Endodermal cell (in vitro differentiated cells): ENCODE results near the gene EIF1AX. TPM values are rescaled to one million over a fixed set of nuclear protein-coding genes. Genes with fewer than 3 reads are reported as not detected.
"Not testable (repeated sequence)": the region's sequence is repeated elsewhere in the genome, so short reads cannot be mapped to it uniquely, and the experiment has no call there.

ENCODE experiments used
- DNase-seq: peaks from one replicate; pipeline ENCODE4 v3.0.0-alpha.2; 2017
- H3K27ac ChIP-seq: 2 replicates; pipeline ENCODE4 v1.5.1; 2013; ENCODE audit warnings: mild to moderate bottlenecking, low read depth, low read length, moderate library complexity
- H3K27me3 ChIP-seq: 2 replicates; pipeline ENCODE4 v1.6.1; 2013; ENCODE audit warnings: mild to moderate bottlenecking, low read length, moderate library complexity; ENCODE audit not compliant: insufficient read depth, control insufficient read depth, poor library complexity, severe bottlenecking
- H3K36me3 ChIP-seq: 2 replicates; pipeline ENCODE4 v1.7.0; 2013; ENCODE audit warnings: mild to moderate bottlenecking, low read length, moderate library complexity; ENCODE audit not compliant: control insufficient read depth, insufficient read depth
- H3K4me1 ChIP-seq: one replicate; pipeline ENCODE4 v1.7.0; 2013; ENCODE audit warnings: low read length; ENCODE audit not compliant: control insufficient read depth, insufficient read depth
- H3K4me3 ChIP-seq: 2 replicates; pipeline ENCODE4 v1.5.1; 2013; ENCODE audit warnings: mild to moderate bottlenecking, low read length, moderate library complexity
- H3K9ac ChIP-seq: 2 replicates; pipeline ENCODE4 v1.6.1; 2013; ENCODE audit warnings: mild to moderate bottlenecking, low read length, moderate library complexity; ENCODE audit not compliant: poor library complexity, severe bottlenecking; ENCODE audit errors: extremely low read depth
- H3K9me3 ChIP-seq: 2 replicates; pipeline ENCODE4 v1.6.1; 2013; ENCODE audit warnings: mild to moderate bottlenecking, low read length, moderate library complexity; ENCODE audit not compliant: control insufficient read depth
- H3K27ac Mint-ChIP-seq: 2 replicates; pipeline ENCODE4 v1.8.0; 2020; ENCODE audit warnings: mixed read lengths
- H3K27me3 Mint-ChIP-seq: 2 replicates; pipeline ENCODE4 v1.8.0; 2021; ENCODE audit warnings: mild to moderate bottlenecking, mixed read lengths; ENCODE audit not compliant: insufficient read depth
- H3K36me3 Mint-ChIP-seq: 2 replicates; pipeline ENCODE4 v1.8.0; 2020; ENCODE audit warnings: low read depth, mixed read lengths
- H3K4me1 Mint-ChIP-seq: 2 replicates; pipeline ENCODE4 v1.8.0; 2020; ENCODE audit warnings: mixed read lengths
- H3K4me3 Mint-ChIP-seq: 2 replicates; pipeline ENCODE4 v1.8.0; 2020; ENCODE audit warnings: mild to moderate bottlenecking, moderate library complexity, mixed read lengths
- H3K9me3 Mint-ChIP-seq: 2 replicates; pipeline ENCODE4 v1.8.0; 2020; ENCODE audit warnings: mild to moderate bottlenecking, mixed read lengths
- WGBS, 2 experiments: methylation state at CpG; one replicate each; pipeline versions ENCODE4 v1.1.5 to v1.1.7; 2013; ENCODE audit warnings: missing lambda C conversion rate in 2 of 2, mixed read lengths in 1 of 2; ENCODE audit not compliant: insufficient coverage in 1 of 2, insufficient read length in 1 of 2; 5-methylcytosine and 5-hydroxymethylcytosine counted together
- total RNA-seq, 2 donors: library from RNA; stranded (reverse); fragmentation: NEBNext Ultra II Directional in 1 of 2; extraction: Animal tissue kit (Norgen Biotek cat#: 25700) in 1 of 2; gene quantifications; 2 replicates in 1 of 2; 3 replicates in 1 of 2; pipeline ENCODE4 v1.2.1, GENCODE V29; 2021
- TF ChIP-seq, protein P1 (sequence below): fragments of 200-600 bp; sonication (generic); conservative IDR thresholded peaks from 2 replicates; pipeline ENCODE4 v1.5.0; 2021; ENCODE audit warnings: antibody characterized with exemption, mild to moderate bottlenecking

Gene EIF1AX
- total RNA-seq, 2 donors from 2014 or later: 98.3 to 121 TPM

DNA sequence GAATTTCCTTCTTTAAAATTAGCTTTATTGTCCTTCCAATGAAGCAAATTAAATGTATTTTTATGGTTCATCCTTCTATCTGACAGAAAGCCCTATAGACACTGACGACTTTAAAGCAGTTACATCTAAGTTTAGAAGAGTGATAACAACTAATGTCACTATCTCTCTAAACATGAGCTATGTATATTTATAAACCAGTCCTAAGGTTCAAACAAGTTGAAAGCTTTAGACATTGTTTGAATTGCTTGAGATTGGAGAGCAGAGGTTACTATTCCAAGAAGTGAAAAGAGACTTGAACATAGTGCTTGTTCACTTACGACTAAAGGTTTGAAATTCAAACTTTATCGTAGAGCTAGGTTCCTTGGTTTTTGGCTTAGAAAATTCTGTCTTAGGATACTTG, 30.2 kb upstream of the EIF1AX start:
- Histone ChIP-seq H3K4me3 (no peak overlapping the region), H3K4me1 (no peaks in the 10 kb centered on the region), H3K9ac (no peak overlapping the region), H3K27me3 (no peaks in the 10 kb centered on the region), H3K9me3 (no peaks in the 10 kb centered on the region), H3K36me3 (peaks cover 53% of the 10 kb centered on the region), H3K27ac (no peak overlapping the region)
- TF ChIP-seq, protein P1, sequence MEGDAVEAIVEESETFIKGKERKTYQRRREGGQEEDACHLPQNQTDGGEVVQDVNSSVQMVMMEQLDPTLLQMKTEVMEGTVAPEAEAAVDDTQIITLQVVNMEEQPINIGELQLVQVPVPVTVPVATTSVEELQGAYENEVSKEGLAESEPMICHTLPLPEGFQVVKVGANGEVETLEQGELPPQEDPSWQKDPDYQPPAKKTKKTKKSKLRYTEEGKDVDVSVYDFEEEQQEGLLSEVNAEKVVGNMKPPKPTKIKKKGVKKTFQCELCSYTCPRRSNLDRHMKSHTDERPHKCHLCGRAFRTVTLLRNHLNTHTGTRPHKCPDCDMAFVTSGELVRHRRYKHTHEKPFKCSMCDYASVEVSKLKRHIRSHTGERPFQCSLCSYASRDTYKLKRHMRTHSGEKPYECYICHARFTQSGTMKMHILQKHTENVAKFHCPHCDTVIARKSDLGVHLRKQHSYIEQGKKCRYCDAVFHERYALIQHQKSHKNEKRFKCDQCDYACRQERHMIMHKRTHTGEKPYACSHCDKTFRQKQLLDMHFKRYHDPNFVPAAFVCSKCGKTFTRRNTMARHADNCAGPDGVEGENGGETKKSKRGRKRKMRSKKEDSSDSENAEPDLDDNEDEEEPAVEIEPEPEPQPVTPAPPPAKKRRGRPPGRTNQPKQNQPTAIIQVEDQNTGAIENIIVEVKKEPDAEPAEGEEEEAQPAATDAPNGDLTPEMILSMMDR: no peak
- Mint-ChIP-seq H3K9me3 (peaks cover 23% of the 10 kb centered on the region), H3K27ac (no peak overlapping the region), H3K27me3 (no peaks in the 10 kb centered on the region), H3K4me1 (no peaks in the 10 kb centered on the region), H3K4me3 (no peak overlapping the region), H3K36me3 (peaks cover 20% of the 10 kb centered on the region)
- 88 to 100% methylated on average over 1 to 3 of the region's 3 CpGs for WGBS, 2 experiments
- no peak for DNase-seq

DNA sequence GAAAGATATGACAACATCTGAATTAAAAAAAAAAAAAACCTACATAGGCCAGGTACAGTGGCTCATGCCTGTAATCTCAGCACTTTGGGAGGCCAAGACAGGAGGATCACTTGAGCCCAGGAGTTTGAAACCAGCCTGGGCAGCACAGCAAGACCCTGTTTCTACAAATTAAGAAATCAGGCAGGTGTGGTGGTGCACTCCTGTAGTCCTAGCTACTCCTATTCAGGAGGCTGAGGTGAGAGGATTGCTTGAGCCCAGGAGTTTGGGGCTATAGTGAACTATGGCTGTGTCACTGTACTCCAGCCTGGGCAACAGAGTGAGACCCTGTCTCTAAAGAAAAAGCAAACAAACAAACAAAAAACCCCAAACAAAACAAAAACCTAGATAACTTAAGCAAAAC, 20.9 kb upstream of the EIF1AX start:
- H3K4me3 ChIP-seq, H3K4me1 Mint-ChIP-seq, H3K9me3 ChIP-seq, H3K4me1 ChIP-seq, H3K27ac ChIP-seq, H3K27me3 Mint-ChIP-seq, H3K9ac ChIP-seq, H3K27me3 ChIP-seq, H3K4me3 Mint-ChIP-seq, DNase-seq, H3K27ac Mint-ChIP-seq: not testable (repeated sequence)
- H3K36me3 ChIP-seq: peaks cover 36% of the 10 kb centered on the region
- peaks cover 24% of the 10 kb centered on the region for H3K36me3 Mint-ChIP-seq
- H3K9me3 Mint-ChIP-seq: peaks cover 22% of the 10 kb centered on the region

DNA sequence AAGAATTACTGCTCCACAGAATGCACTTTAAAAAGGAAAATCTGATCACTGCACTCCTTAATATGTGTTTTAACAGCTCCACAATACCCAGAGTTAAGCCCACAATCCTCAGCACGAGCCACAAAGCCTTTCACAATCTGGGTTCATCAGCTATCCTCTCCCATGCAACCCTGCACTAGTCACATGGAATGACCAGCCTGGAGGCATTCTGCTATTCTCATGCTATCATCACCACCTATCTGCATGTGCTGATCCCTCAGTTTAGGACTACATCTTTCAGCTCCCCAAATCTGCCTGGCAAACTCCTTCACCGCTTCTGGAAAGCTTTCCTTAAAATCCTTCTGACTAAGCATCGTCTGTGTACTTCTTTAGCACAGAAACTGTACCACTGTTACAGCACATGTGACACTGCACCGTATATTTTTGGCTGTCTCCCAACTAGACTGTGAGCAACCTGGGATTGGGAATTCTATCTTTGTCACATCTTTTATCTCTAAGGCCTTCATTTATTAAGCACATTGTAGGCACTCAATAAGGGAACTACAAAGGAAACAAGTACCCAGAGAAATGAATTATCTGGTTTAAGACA, 18.3 kb upstream of the EIF1AX start:
- Histone ChIP-seq H3K9me3 (no peaks in the 10 kb centered on the region), H3K4me3 (no peak overlapping the region), H3K27ac (no peak overlapping the region), H3K27me3 (no peaks in the 10 kb centered on the region), H3K36me3 (peaks cover 42% of the 10 kb centered on the region), H3K9ac (no peak overlapping the region), H3K4me1 (no peaks in the 10 kb centered on the region)
- H3K9me3 Mint-ChIP-seq: peaks cover 34% of the 10 kb centered on the region
- 97 to 100% methylated on average over 2 to 4 of the region's 4 CpGs for WGBS, 2 experiments
- no peaks in the 10 kb centered on the region for H3K27me3 Mint-ChIP-seq
- H3K4me1 Mint-ChIP-seq: peaks cover 3% of the 10 kb centered on the region
- DNase-seq: no peak
- H3K36me3 Mint-ChIP-seq: peaks cover 19% of the 10 kb centered on the region
- no peak overlapping the region for H3K4me3 Mint-ChIP-seq
- H3K27ac Mint-ChIP-seq: no peak overlapping the region
- TF ChIP-seq, protein P1: no peak

DNA sequence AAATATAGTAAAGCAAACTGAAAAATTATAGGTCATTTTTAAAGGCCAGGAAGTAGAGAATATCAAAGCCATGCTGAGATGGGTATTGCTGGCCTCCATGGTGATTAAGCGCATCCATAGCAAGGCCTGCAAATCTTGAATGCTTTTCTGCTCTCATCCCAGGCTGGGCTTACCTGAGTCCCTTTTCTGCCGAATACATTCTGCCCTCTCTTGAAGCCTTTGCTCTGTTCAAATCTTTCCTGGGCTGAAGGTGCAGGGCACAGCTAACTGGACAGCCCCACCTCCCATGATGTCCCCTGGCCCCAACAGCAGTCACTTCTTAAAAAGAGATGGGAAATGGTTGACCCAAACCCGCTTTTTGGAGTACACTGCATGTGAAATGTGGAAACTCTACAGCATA, 10.1 kb upstream of the EIF1AX start:
- Histone ChIP-seq H3K9me3 (no peaks in the 10 kb centered on the region), H3K36me3 (peaks cover 36% of the 10 kb centered on the region), H3K27me3 (no peaks in the 10 kb centered on the region), H3K4me1 (no peaks in the 10 kb centered on the region), H3K4me3 (no peak overlapping the region), H3K27ac (no peak overlapping the region), H3K9ac (no peak overlapping the region)
- no peak for DNase-seq
- peaks cover 17% of the 10 kb centered on the region for H3K36me3 Mint-ChIP-seq
- H3K27me3 Mint-ChIP-seq: no peaks in the 10 kb centered on the region
- peaks cover 44% of the 10 kb centered on the region for H3K9me3 Mint-ChIP-seq
- no peaks in the 10 kb centered on the region for H3K4me1 Mint-ChIP-seq
- TF ChIP-seq, protein P1: no peak
- 88 to 100% methylated on average over 1 to 3 of the region's 3 CpGs for WGBS, 2 experiments
- H3K27ac Mint-ChIP-seq: no peak overlapping the region
- no peak overlapping the region for H3K4me3 Mint-ChIP-seq
